Hepatocyte (in vitro differentiated cells): ENCODE data around the gene PAEP. TPM values are rescaled to one million over a fixed set of nuclear protein-coding genes. Genes with fewer than 3 reads are reported as not detected.

ENCODE experiments used
- DNase-seq: peaks from one replicate; pipeline ENCODE4 v3.0.0-alpha.2; 2016; ENCODE audit warnings: low spot score
- H2AFZ ChIP-seq: fragments of 200-600 bp; sonication (generic); 2 replicates; pipeline ENCODE4 v1.6.0; 2016; ENCODE audit warnings: antibody characterized with exemption, mild to moderate bottlenecking
- H3K27ac ChIP-seq: fragments of 200-600 bp; sonication (generic); 2 replicates; pipeline ENCODE4 v1.5.1; 2016; ENCODE audit warnings: mild to moderate bottlenecking
- H3K27me3 ChIP-seq: fragments of 200-600 bp; sonication (generic); 2 replicates; pipeline ENCODE4 v1.6.1; 2016
- H3K36me3 ChIP-seq: fragments of 200-600 bp; sonication (generic); replicated peaks from 2 replicates; pipeline ENCODE4 v1.5.1; 2016; ENCODE audit warnings: low read depth; ENCODE audit not compliant: insufficient read depth
- H3K4me1 ChIP-seq: fragments of 200-600 bp; sonication (generic); 2 replicates; pipeline ENCODE4 v1.5.1; 2016; ENCODE audit warnings: mild to moderate bottlenecking, moderate library complexity; ENCODE audit not compliant: insufficient read depth
- H3K4me2 ChIP-seq: fragments of 200-600 bp; sonication (generic); 2 replicates; pipeline ENCODE4 v1.6.0; 2016
- H3K4me3 ChIP-seq: fragments of 200-600 bp; sonication (generic); 2 replicates; pipeline ENCODE4 v1.5.1; 2016; ENCODE audit warnings: mild to moderate bottlenecking
- H3K79me2 ChIP-seq: fragments of 200-600 bp; sonication (generic); 2 replicates; pipeline ENCODE4 v1.6.0; 2017; ENCODE audit warnings: mild to moderate bottlenecking
- H3K9me2 ChIP-seq: fragments of 200-600 bp; sonication (generic); replicated peaks from 2 replicates; pipeline ENCODE4 v1.6.0; 2017; ENCODE audit warnings: mild to moderate bottlenecking; ENCODE audit not compliant: insufficient read depth
- H3K9me3 ChIP-seq: fragments of 200-600 bp; sonication (generic); 2 replicates; pipeline ENCODE4 v1.5.1; 2016; ENCODE audit warnings: low read depth, mild to moderate bottlenecking
- H4K20me1 ChIP-seq: fragments of 200-600 bp; sonication (generic); 2 replicates; pipeline ENCODE4 v1.6.0; 2016; ENCODE audit warnings: mild to moderate bottlenecking; ENCODE audit not compliant: insufficient read depth, poor library complexity, severe bottlenecking
- EZH2 ChIP-seq: fragments of 200-600 bp; sonication (generic); IDR thresholded peaks from 2 replicates; pipeline ENCODE4 v1.6.1; 2016; ENCODE audit warnings: antibody characterized with exemption, mild to moderate bottlenecking, borderline replicate concordance
- EZH2phosphoT487 ChIP-seq: fragments of 200-600 bp; sonication (generic); IDR thresholded peaks from one replicate; pipeline ENCODE4 v1.6.1; 2018; ENCODE audit warnings: antibody characterized with exemption, mild to moderate bottlenecking, low read depth, moderate library complexity; ENCODE audit not compliant: unreplicated experiment, severe bottlenecking
- WGBS: methylation state at CpG from one replicate; pipeline ENCODE4 v1.1.6; 2016; ENCODE audit warnings: low lambda C conversion rate; ENCODE audit errors: missing lambda C conversion rate; 5-methylcytosine and 5-hydroxymethylcytosine counted together
- polyA plus RNA-seq: library from polyadenylated mRNA; unstranded; fragments of >200 nt; fragmentation: Nextera tagmentation; extraction: Ambion mirVana; gene quantifications from 2 replicates; pipeline ENCODE4 v1.2.1, GENCODE V29; 2016
- total RNA-seq: library from RNA; depleted of rRNA; stranded (reverse); fragments of >200 nt; gene quantifications from 2 replicates; pipeline ENCODE4 v1.2.3, GENCODE V29; 2014
- TF ChIP-seq, protein P1 (sequence below): fragments of 200-600 bp; sonication (generic); IDR thresholded peaks from 2 replicates; pipeline ENCODE4 v1.5.1; 2016; ENCODE audit warnings: antibody characterized with exemption, mild to moderate bottlenecking; ENCODE audit not compliant: poor library complexity

PAEP gene
- total and polyA plus RNA-seq, 2 experiments from 2014 or later = not detected

DNA sequence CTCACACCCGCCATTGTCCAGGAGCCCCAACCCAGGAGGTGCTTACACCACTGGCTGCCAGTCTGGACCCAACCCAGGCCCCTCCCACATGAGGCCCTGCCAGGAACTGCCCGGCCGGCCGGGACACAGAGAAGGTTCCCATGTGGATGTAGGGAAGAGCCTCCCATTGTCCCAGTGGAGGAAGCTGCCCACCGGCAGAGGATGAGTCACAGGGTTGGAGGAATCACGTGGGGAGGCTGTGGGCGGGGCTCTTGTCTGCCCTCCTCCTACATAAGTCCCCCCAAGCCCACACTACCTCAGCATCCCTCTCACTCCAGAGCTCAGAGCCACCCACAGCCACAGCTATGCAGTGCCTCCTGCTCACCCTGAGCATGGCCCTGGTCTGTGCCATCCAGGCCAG lies 26.1 kb downstream of the PAEP start:
- H3K27me3 ChIP-seq = no peaks in the 10 kb centered on the region
- no peaks in the 10 kb centered on the region for H3K36me3 ChIP-seq
- H3K27ac ChIP-seq = no peak overlapping the region
- H3K4me3 ChIP-seq = no peak overlapping the region
- H3K9me2 ChIP-seq = no peaks in the 10 kb centered on the region
- H3K4me2 ChIP-seq = no peak overlapping the region
- no peaks in the 10 kb centered on the region for H4K20me1 ChIP-seq
- TF ChIP-seq, protein P1, sequence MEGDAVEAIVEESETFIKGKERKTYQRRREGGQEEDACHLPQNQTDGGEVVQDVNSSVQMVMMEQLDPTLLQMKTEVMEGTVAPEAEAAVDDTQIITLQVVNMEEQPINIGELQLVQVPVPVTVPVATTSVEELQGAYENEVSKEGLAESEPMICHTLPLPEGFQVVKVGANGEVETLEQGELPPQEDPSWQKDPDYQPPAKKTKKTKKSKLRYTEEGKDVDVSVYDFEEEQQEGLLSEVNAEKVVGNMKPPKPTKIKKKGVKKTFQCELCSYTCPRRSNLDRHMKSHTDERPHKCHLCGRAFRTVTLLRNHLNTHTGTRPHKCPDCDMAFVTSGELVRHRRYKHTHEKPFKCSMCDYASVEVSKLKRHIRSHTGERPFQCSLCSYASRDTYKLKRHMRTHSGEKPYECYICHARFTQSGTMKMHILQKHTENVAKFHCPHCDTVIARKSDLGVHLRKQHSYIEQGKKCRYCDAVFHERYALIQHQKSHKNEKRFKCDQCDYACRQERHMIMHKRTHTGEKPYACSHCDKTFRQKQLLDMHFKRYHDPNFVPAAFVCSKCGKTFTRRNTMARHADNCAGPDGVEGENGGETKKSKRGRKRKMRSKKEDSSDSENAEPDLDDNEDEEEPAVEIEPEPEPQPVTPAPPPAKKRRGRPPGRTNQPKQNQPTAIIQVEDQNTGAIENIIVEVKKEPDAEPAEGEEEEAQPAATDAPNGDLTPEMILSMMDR = no peak
- TF ChIP-seq EZH2phosphoT487 = no peak
- no peak for TF ChIP-seq EZH2
- 60% methylated on average over 3 of the region's 7 CpGs for WGBS
- no peaks in the 10 kb centered on the region for H3K79me2 ChIP-seq
- no peak overlapping the region for H2AFZ ChIP-seq
- H3K4me1 ChIP-seq = no peaks in the 10 kb centered on the region
- no peaks in the 10 kb centered on the region for H3K9me3 ChIP-seq
- peak; percentile 4 for DNase-seq

DNA sequence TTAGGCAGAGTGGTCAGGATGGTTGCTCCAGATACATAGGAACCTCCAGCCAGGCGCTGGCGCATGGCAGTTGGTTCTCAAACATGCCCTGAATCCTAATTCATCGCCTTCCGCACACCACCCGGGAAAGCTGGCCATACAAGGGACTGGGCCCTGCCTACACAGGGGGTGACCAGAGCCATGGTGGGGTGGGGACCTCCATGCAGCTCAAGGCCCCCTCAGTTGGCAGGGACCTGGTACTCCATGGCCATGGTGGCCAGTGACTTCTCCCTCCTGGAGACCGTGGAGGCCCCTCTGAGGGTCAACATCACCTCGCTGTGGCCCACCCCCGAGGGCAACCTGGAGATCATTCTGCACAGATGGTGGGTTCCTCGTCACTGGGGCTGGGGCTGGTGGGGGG lies 26.8 kb downstream of the PAEP start:
- peak; percentile 3 for DNase-seq
- TF ChIP-seq EZH2 (no peak), EZH2phosphoT487 (no peak)
- TF ChIP-seq, protein P1 = no peak

DNA sequence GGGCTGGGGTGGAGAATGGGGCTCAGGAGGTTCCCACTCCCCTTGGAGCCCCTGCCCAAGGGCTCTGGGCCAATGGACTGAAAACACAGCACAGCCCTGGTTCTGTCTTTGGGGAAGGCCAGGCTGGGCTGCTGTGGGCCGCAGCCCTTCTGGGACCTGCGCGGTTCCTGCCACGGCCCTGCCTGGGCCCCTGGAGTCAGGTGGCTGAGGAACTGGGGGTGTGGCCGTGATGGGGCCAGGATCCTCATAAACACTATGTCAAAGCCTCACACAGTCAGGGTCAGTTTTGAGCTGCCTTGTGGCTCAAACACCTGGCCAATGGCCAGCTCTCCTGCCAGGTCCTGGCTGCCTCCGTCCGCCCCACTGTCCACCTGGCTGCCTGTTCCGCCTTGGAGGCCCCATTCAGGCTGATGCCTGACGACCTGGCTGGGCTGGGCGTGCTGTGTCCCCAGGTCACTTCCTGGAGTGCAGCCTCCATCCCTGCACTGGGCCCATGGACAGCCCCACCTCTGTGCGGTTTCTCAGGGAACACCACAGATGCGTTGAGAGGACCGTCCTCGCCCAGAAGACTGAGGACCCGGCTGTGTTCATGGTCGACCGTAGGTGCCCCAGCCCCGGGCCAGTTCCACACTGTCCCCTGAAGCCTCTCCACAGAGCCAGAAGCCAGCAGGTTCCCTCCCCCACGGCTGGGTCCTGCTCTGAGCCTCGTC lies 27.5 kb downstream of the PAEP start:
- Histone ChIP-seq H2AFZ (no peak overlapping the region), H3K4me3 (no peak overlapping the region), H3K79me2 (no peaks in the 10 kb centered on the region), H3K36me3 (no peaks in the 10 kb centered on the region), H3K4me2 (no peak overlapping the region), H3K4me1 (no peaks in the 10 kb centered on the region), H4K20me1 (no peaks in the 10 kb centered on the region), H3K27ac (no peak overlapping the region), H3K9me3 (no peaks in the 10 kb centered on the region), H3K9me2 (no peaks in the 10 kb centered on the region), H3K27me3 (no peaks in the 10 kb centered on the region)
- WGBS = 93% methylated on average over 20 of the region's 20 CpGs
- TF ChIP-seq EZH2 (no peak), EZH2phosphoT487 (no peak)
- TF ChIP-seq, protein P1 = no peak
- peak; percentile 4 for DNase-seq

More for the DNA sequence above, 26.8 kb downstream of the PAEP start:
- over 99% methylated on average over 8 of the region's 9 CpGs for WGBS
- Histone ChIP-seq H3K9me2 (no peaks in the 10 kb centered on the region), H2AFZ (no peak overlapping the region), H3K27me3 (no peaks in the 10 kb centered on the region), H4K20me1 (no peaks in the 10 kb centered on the region), H3K79me2 (no peaks in the 10 kb centered on the region), H3K9me3 (no peaks in the 10 kb centered on the region), H3K36me3 (no peaks in the 10 kb centered on the region), H3K4me2 (no peak overlapping the region), H3K27ac (no peak overlapping the region), H3K4me1 (no peaks in the 10 kb centered on the region), H3K4me3 (no peak overlapping the region)
